Vagina (tissue), 2 donors: ENCODE measurements around the gene LBH. TPM values are rescaled to one million over a fixed set of nuclear protein-coding genes. Genes with fewer than 3 reads are reported as not detected.

Source experiments
- DNase-seq, 2 donors: peaks; one replicate each; pipeline ENCODE4 v3.0.0-alpha.2; 2017; ENCODE audit errors: extremely low spot score in 2 of 2
- H3K27ac ChIP-seq: fragments of 200-600 bp; sonication (generic); one replicate; pipeline ENCODE4 v1.5.1; 2019
- H3K27me3 ChIP-seq: fragments of 200-600 bp; sonication (generic); one replicate; pipeline ENCODE4 v1.5.1; 2019
- H3K36me3 ChIP-seq, 2 donors: fragments of 200-600 bp; sonication (generic); one replicate each; pipeline ENCODE4 v1.5.1; 2017 to 2019
- H3K4me1 ChIP-seq: fragments of 200-600 bp; sonication (generic); one replicate; pipeline ENCODE4 v1.5.1; 2019
- H3K4me3 ChIP-seq, 2 donors: fragments of 200-600 bp; sonication (generic); 1 replicate in 1 of 2; 2 replicates in 1 of 2; pipeline ENCODE4 v1.5.1; 2016 to 2019
- H3K9me3 ChIP-seq: fragments of 200-600 bp; sonication (generic); one replicate; pipeline ENCODE4 v1.5.1; 2019
- CTCF ChIP-seq, 3 experiments: fragments of 450-650 bp in 2 of 3; fragments of 200-600 bp in 1 of 3; sonication (generic) in 1 of 3; IDR thresholded peaks; one replicate each; pipeline ENCODE4 v1.5.1; 2017 to 2019; ENCODE audit warnings: antibody characterized with exemption in 3 of 3, mild to moderate bottlenecking in 2 of 3, moderate library complexity in 2 of 3
- POLR2A ChIP-seq, 2 donors: fragments of 450-650 bp; IDR thresholded peaks; one replicate each; pipeline ENCODE4 v1.6.1; 2017; ENCODE audit warnings: antibody characterized with exemption in 2 of 2, mild to moderate bottlenecking in 2 of 2, moderate library complexity in 2 of 2
- POLR2AphosphoS5 ChIP-seq, 2 donors: sonication (generic); formaldehyde crosslinking; IDR thresholded peaks; one replicate each; pipeline ENCODE4 v1.9.0; 2017; ENCODE audit warnings: antibody characterized with exemption in 2 of 2, mild to moderate bottlenecking in 2 of 2, low read depth in 1 of 2; ENCODE audit not compliant: insufficient read depth in 1 of 2
- intact Hi-C: fragments of 100-400 bp; cut with DNase I; formaldehyde crosslinking; loops from one replicate; pipeline ENCODE4 v1.15.1; 2023
- small RNA-seq: library from RNA; depleted of rRNA; stranded (forward); fragments of <200 nt; gene quantifications from one replicate; pipeline ENCODE3, GENCODE V24; 2016
- total RNA-seq: library from RNA; depleted of rRNA; stranded (reverse); fragments of >200 nt; gene quantifications from one replicate; pipeline ENCODE4 v1.2.3, GENCODE V29; 2016

The LBH gene
- total RNA-seq, 1 donor from 2014 or later, result 28.0 TPM

GRCh38 chr2:30308280-30308679, 76.9 kb downstream of the LBH start:
- Histone ChIP-seq H3K4me1 (peaks cover 4% of the 10 kb centered on the region), H3K4me3 (no peak overlapping the region), H3K27ac (no peak overlapping the region), H3K9me3 (no peaks in the 10 kb centered on the region), H3K36me3 (no peaks in the 10 kb centered on the region), H3K27me3 (no peaks in the 10 kb centered on the region)
- no peak for DNase-seq
- TF ChIP-seq POLR2AphosphoS5 (IDR thresholded peaks at IDR 0.05; ENCODE audit: insufficient read depth in 1 of 2, low read depth in 1 of 2) (no peak), CTCF (IDR thresholded peaks at IDR 0.05) (no peak), POLR2A (IDR thresholded peaks at IDR 0.05) (no peak)
- intact Hi-C loops, result no loop called here

Small RNA genes lying within 50 kb of the gene (small RNA-seq; reads per million reads assigned to genes)
- not detected for gene SNORA10B

Other genes starting within 250 kb of the LBH start
- gene YPEL5, start 84.5 kb upstream of the LBH start, total RNA-seq, result 83.5 TPM
- gene LCLAT1, start 215.7 kb downstream of the LBH start, total RNA-seq, result 19.6 TPM